Fibroblast of villous mesenchyme (primary cell): Measurements from ENCODE around the gene SOS1. TPM values are rescaled to one million over a fixed set of nuclear protein-coding genes. Genes with fewer than 3 reads are reported as not detected.

Source experiments
- DNase-seq: peaks from one replicate; pipeline ENCODE4 v3.0.0-alpha.2; 2010; ENCODE audit warnings: low read depth
- H3K4me3 ChIP-seq: 2 replicates; pipeline ENCODE4 v1.5.1; 2011; ENCODE audit warnings: low read depth, mild to moderate bottlenecking, low read length
- CTCF ChIP-seq: IDR thresholded peaks from 2 replicates; pipeline ENCODE4 v1.5.1; 2012; ENCODE audit warnings: low read depth, mild to moderate bottlenecking, low read length; ENCODE audit not compliant: insufficient read depth
- total RNA-seq: library from RNA; depleted of rRNA; stranded (reverse); fragments of >200 nt; gene quantifications from 2 replicates; pipeline ENCODE4 v1.2.3, GENCODE V29; 2012

The SOS1 gene
- total RNA-seq, 1 donor: 21.2 TPM

GRCh38 chr2:39107156-39107555 is 13.7 kb downstream of the SOS1 start:
- no peak for TF ChIP-seq CTCF
- DNase-seq: no peak
- H3K4me3 ChIP-seq: no peak overlapping the region

GRCh38 chr2:39099870-39100728 is 20.8 kb downstream of the SOS1 start:
- no peak for TF ChIP-seq CTCF
- H3K4me3 ChIP-seq: no peak overlapping the region
- no peak for DNase-seq

- no peak overlapping the region for H3K4me3 ChIP-seq
- DNase-seq: no peak
- TF ChIP-seq CTCF: no peak
Measured at GRCh38 chr2:39099310-39099869, 21.5 kb downstream of the SOS1 start.

GRCh38 chr2:39095624-39096023 is 25.2 kb downstream of the SOS1 start:
- no peak overlapping the region for H3K4me3 ChIP-seq
- TF ChIP-seq CTCF: no peak
- no peak for DNase-seq

- peak; percentile 92 for DNase-seq
- H3K4me3 ChIP-seq: no peak overlapping the region
- no peak for TF ChIP-seq CTCF
Measured at GRCh38 chr2:39094717-39095363, 26.0 kb downstream of the SOS1 start.

- no peak for TF ChIP-seq CTCF
- no peak for DNase-seq
- H3K4me3 ChIP-seq: no peak overlapping the region
Measured at GRCh38 chr2:39093218-39093898, 27.5 kb downstream of the SOS1 start.
